SJCRH30 (cell line): ENCODE measurements around the gene TMEM271. TPM values are rescaled to one million over a fixed set of nuclear protein-coding genes. Genes with fewer than 3 reads are reported as not detected.

ENCODE experiments used
- DNase-seq, 2 experiments: peaks; one replicate each; pipeline ENCODE4 v3.0.0-alpha.2; 2015 to 2020
- H3K27ac ChIP-seq: fragments of 250-450 bp; sonication (Bioruptor Pico); 2 replicates; pipeline ENCODE4 v1.5.1; 2020; ENCODE audit warnings: mild to moderate bottlenecking, moderate library complexity
- H3K27me3 ChIP-seq: fragments of 250-450 bp; sonication (Bioruptor Pico); 2 replicates; pipeline ENCODE4 v1.5.1; 2020; ENCODE audit warnings: mild to moderate bottlenecking, moderate library complexity
- H3K36me3 ChIP-seq: fragments of 250-450 bp; sonication (Bioruptor Pico); 2 replicates; pipeline ENCODE4 v1.5.1; 2020; ENCODE audit warnings: mild to moderate bottlenecking, moderate library complexity
- H3K4me1 ChIP-seq: fragments of 250-450 bp; sonication (Bioruptor Pico); 2 replicates; pipeline ENCODE4 v1.5.1; 2020; ENCODE audit warnings: mild to moderate bottlenecking, moderate library complexity
- H3K4me3 ChIP-seq: fragments of 250-450 bp; sonication (Bioruptor Pico); 2 replicates; pipeline ENCODE4 v1.5.1; 2020; ENCODE audit warnings: mild to moderate bottlenecking, moderate library complexity
- H3K9me3 ChIP-seq: fragments of 250-450 bp; sonication (Bioruptor Pico); replicated peaks from 2 replicates; pipeline ENCODE4 v1.5.1; 2020; ENCODE audit warnings: mild to moderate bottlenecking, moderate library complexity
- total RNA-seq: library from RNA; depleted of rRNA; stranded (reverse); fragments of >200 nt; shearing (Covaris generic); gene quantifications from 2 replicates; pipeline ENCODE4 v1.2.3, GENCODE V29; 2014

Gene TMEM271
- total RNA-seq, 1 experiment from 2014 or later, result 1.4 TPM

- Histone ChIP-seq H3K27ac (no peak overlapping the region), H3K27me3 (no peaks in the 10 kb centered on the region), H3K4me3 (no peak overlapping the region), H3K9me3 (no peaks in the 10 kb centered on the region), H3K4me1 (no peaks in the 10 kb centered on the region), H3K36me3 (no peaks in the 10 kb centered on the region)
- no peak for DNase-seq
These were observed 40.0 kb upstream of the TMEM271 start for GRCh38 chr4:616091-616490.

- Histone ChIP-seq H3K27me3 (no peaks in the 10 kb centered on the region), H3K4me3 (no peak overlapping the region), H3K36me3 (no peaks in the 10 kb centered on the region), H3K27ac (no peak overlapping the region), H3K4me1 (peaks cover 4% of the 10 kb centered on the region), H3K9me3 (no peaks in the 10 kb centered on the region)
- DNase-seq, result no peak
These were observed 37.0 kb upstream of the TMEM271 start for GRCh38 chr4:613126-613525.

- Histone ChIP-seq H3K4me1 (peaks cover 4% of the 10 kb centered on the region), H3K27me3 (no peaks in the 10 kb centered on the region), H3K9me3 (no peaks in the 10 kb centered on the region), H3K36me3 (no peaks in the 10 kb centered on the region), H3K4me3 (no peak overlapping the region), H3K27ac (no peak overlapping the region)
- no peak for DNase-seq
These were observed 36.6 kb upstream of the TMEM271 start for GRCh38 chr4:612749-613125.

GRCh38 chr4:612052-612748 is 36.1 kb upstream of the TMEM271 start:
- H3K36me3 ChIP-seq, result no peaks in the 10 kb centered on the region
- no peak overlapping the region for H3K27ac ChIP-seq
- no peak overlapping the region for H3K4me3 ChIP-seq
- DNase-seq, result no peak
- no peaks in the 10 kb centered on the region for H3K27me3 ChIP-seq
- H3K4me1 ChIP-seq, result peaks cover 4% of the 10 kb centered on the region
- no peaks in the 10 kb centered on the region for H3K9me3 ChIP-seq

GRCh38 chr4:610411-611261 is 34.5 kb upstream of the TMEM271 start:
- no peaks in the 10 kb centered on the region for H3K27me3 ChIP-seq
- DNase-seq, result peak; percentile 76 to 77
- no peaks in the 10 kb centered on the region for H3K36me3 ChIP-seq
- H3K4me1 ChIP-seq, result peaks cover 4% of the 10 kb centered on the region
- H3K9me3 ChIP-seq, result no peaks in the 10 kb centered on the region
- H3K27ac ChIP-seq, result no peak overlapping the region
- no peak overlapping the region for H3K4me3 ChIP-seq

GRCh38 chr4:609400-610050 is 33.4 kb upstream of the TMEM271 start:
- Histone ChIP-seq H3K4me3 (no peak overlapping the region), H3K36me3 (no peaks in the 10 kb centered on the region), H3K27ac (no peak overlapping the region), H3K27me3 (no peaks in the 10 kb centered on the region), H3K4me1 (peaks cover 4% of the 10 kb centered on the region), H3K9me3 (no peaks in the 10 kb centered on the region)
- DNase-seq, result no peak

GRCh38 chr4:608236-608635 is 32.1 kb upstream of the TMEM271 start:
- no peak overlapping the region for H3K4me3 ChIP-seq
- H3K4me1 ChIP-seq, result peaks cover 4% of the 10 kb centered on the region
- no peak overlapping the region for H3K27ac ChIP-seq
- no peaks in the 10 kb centered on the region for H3K27me3 ChIP-seq
- H3K36me3 ChIP-seq, result no peaks in the 10 kb centered on the region
- H3K9me3 ChIP-seq, result no peaks in the 10 kb centered on the region
- no peak for DNase-seq

- H3K36me3 ChIP-seq, result no peaks in the 10 kb centered on the region
- H3K4me1 ChIP-seq, result peaks cover 4% of the 10 kb centered on the region
- H3K4me3 ChIP-seq, result no peak overlapping the region
- H3K9me3 ChIP-seq, result no peaks in the 10 kb centered on the region
- H3K27me3 ChIP-seq, result no peaks in the 10 kb centered on the region
- H3K27ac ChIP-seq, result no peak overlapping the region
- no peak for DNase-seq
These were observed 29.8 kb upstream of the TMEM271 start for GRCh38 chr4:605702-606425.

GRCh38 chr4:604131-604530 is 28.0 kb upstream of the TMEM271 start:
- H3K4me1 ChIP-seq, result no peaks in the 10 kb centered on the region
- no peaks in the 10 kb centered on the region for H3K27me3 ChIP-seq
- DNase-seq, result no peak
- no peak overlapping the region for H3K4me3 ChIP-seq
- no peaks in the 10 kb centered on the region for H3K36me3 ChIP-seq
- no peaks in the 10 kb centered on the region for H3K9me3 ChIP-seq
- no peak overlapping the region for H3K27ac ChIP-seq

- Histone ChIP-seq H3K4me3 (no peak overlapping the region), H3K9me3 (no peaks in the 10 kb centered on the region), H3K4me1 (no peaks in the 10 kb centered on the region), H3K27me3 (no peaks in the 10 kb centered on the region), H3K36me3 (no peaks in the 10 kb centered on the region), H3K27ac (no peak overlapping the region)
- DNase-seq, result peak; percentile 62 to 69
These were observed 26.5 kb upstream of the TMEM271 start for GRCh38 chr4:602559-602942.

GRCh38 chr4:601612-602558 is 25.8 kb upstream of the TMEM271 start:
- no peak overlapping the region for H3K4me3 ChIP-seq
- H3K27ac ChIP-seq, result no peak overlapping the region
- H3K9me3 ChIP-seq, result no peaks in the 10 kb centered on the region
- no peaks in the 10 kb centered on the region for H3K4me1 ChIP-seq
- no peaks in the 10 kb centered on the region for H3K27me3 ChIP-seq
- no peaks in the 10 kb centered on the region for H3K36me3 ChIP-seq
- no peak for DNase-seq

GRCh38 chr4:600850-601515 is 24.9 kb upstream of the TMEM271 start:
- H3K36me3 ChIP-seq, result no peaks in the 10 kb centered on the region
- DNase-seq, result no peak
- no peaks in the 10 kb centered on the region for H3K27me3 ChIP-seq

GRCh38 chr4:600166-600565 is 24.1 kb upstream of the TMEM271 start:
- Histone ChIP-seq H3K9me3 (no peaks in the 10 kb centered on the region), H3K36me3 (no peaks in the 10 kb centered on the region), H3K27me3 (no peaks in the 10 kb centered on the region; the same call in 1 of the 2 replicates), H3K4me1 (no peaks in the 10 kb centered on the region), H3K4me3 (no peak overlapping the region), H3K27ac (no peak overlapping the region)
- DNase-seq, result no peak

More at GRCh38 chr4:600850-601515, 24.9 kb upstream of the TMEM271 start:
- H3K4me1 ChIP-seq, result no peaks in the 10 kb centered on the region
- H3K27ac ChIP-seq, result no peak overlapping the region
- H3K9me3 ChIP-seq, result no peaks in the 10 kb centered on the region
- H3K4me3 ChIP-seq, result no peak overlapping the region
